Stomach (tissue), 9 donors: ENCODE data around the gene GDF15. TPM values are rescaled to one million over a fixed set of nuclear protein-coding genes. Genes with fewer than 3 reads are reported as not detected.
A peak's percentile ranks its signal among the peaks of the same experiment; 100 is the strongest.
"Not testable (repeated sequence)": the region's sequence is repeated elsewhere in the genome, so short reads cannot be mapped to it uniquely, and the experiment has no call there.

Experiments used
- DNase-seq, 2 donors: peaks; one replicate each; pipeline versions ENCODE4 v3.0.0 to v3.0.0-alpha.2; 2013 to 2019
- H3K27ac ChIP-seq, 5 donors: fragments of 200-600 bp in 4 of 5; sonication (generic) in 4 of 5; one replicate each; pipeline ENCODE4 v1.5.1; 2013 to 2019; ENCODE audit warnings: mild to moderate bottlenecking in 1 of 5, moderate library complexity in 1 of 5
- H3K27me3 ChIP-seq, 3 donors: fragments of 200-600 bp; sonication (generic); one replicate each; pipeline ENCODE4 v1.5.1; 2017 to 2019; ENCODE audit warnings: mixed run types in 1 of 3
- H3K36me3 ChIP-seq, 4 donors: fragments of 200-600 bp; sonication (generic); 1 replicate in 3 of 4; 2 replicates in 1 of 4; pipeline ENCODE4 v1.5.1; 2016 to 2019
- H3K4me1 ChIP-seq, 4 donors: fragments of 200-600 bp; sonication (generic); one replicate each; pipeline ENCODE4 v1.5.1; 2016 to 2019
- H3K4me3 ChIP-seq, 4 donors: fragments of 200-600 bp; sonication (generic) in 3 of 4; one replicate each; pipeline ENCODE4 v1.5.1; 2016 to 2019; ENCODE audit warnings: mild to moderate bottlenecking in 1 of 4
- H3K9me3 ChIP-seq, 4 donors: fragments of 200-600 bp; sonication (generic); one replicate each; pipeline ENCODE4 v1.5.1; 2016 to 2019
- CTCF ChIP-seq, 7 experiments: fragments of 450-650 bp in 4 of 7; fragments of 200-600 bp in 3 of 7; sonication (generic) in 3 of 7; IDR thresholded peaks; one replicate each; pipeline ENCODE4 v1.5.1; 2016 to 2019; ENCODE audit warnings: antibody characterized with exemption in 7 of 7, control low read depth in 2 of 7, mild to moderate bottlenecking in 1 of 7
- EP300 ChIP-seq: sonication (generic); formaldehyde crosslinking; IDR thresholded peaks from one replicate; pipeline ENCODE4 v1.6.1; 2017; ENCODE audit warnings: antibody characterized with exemption
- POLR2A ChIP-seq, 4 donors: fragments of 450-650 bp; IDR thresholded peaks; one replicate each; pipeline ENCODE4 v1.6.1; 2016; ENCODE audit warnings: antibody characterized with exemption in 4 of 4, control low read depth in 2 of 4, mild to moderate bottlenecking in 1 of 4, moderate library complexity in 1 of 4
- POLR2AphosphoS5 ChIP-seq, 3 donors: sonication (generic); formaldehyde crosslinking; IDR thresholded peaks; one replicate each; pipeline ENCODE4 v1.6.1; 2016; ENCODE audit warnings: antibody characterized with exemption in 3 of 3
- WGBS, 5 donors: extraction: QIAGEN DNeasy Blood & Tissue Kit in 3 of 5; methylation state at CpG; one replicate each; pipeline versions ENCODE4 v1.1.5 to v1.1.7; 2013 to 2018; 5-methylcytosine and 5-hydroxymethylcytosine counted together
- intact Hi-C: fragments of 100-400 bp; cut with DNase I; formaldehyde crosslinking; loops from one replicate; pipeline ENCODE4 v1.15.1; 2023; ENCODE audit warnings: low total_unique reads
- polyA plus RNA-seq, 3 donors: library from polyadenylated mRNA; stranded (reverse); fragments of 200-250 nt; gene quantifications; one replicate each; pipeline ENCODE4 v1.2.3, GENCODE V29; 2013
- total RNA-seq, 5 donors: library from RNA; depleted of rRNA; stranded (reverse); fragments of >200 nt; gene quantifications; one replicate each; pipeline versions ENCODE4 v1.1.0 to v1.2.3, GENCODE V29; 2014 to 2016
- donor health status: healthy with polysubstance abuse.
- donor health status: Bipolar disorder and iron deficiency.
- donor health status: healthy.

GDF15 gene
- total and polyA plus RNA-seq, 8 donors = 14.2 to 134 (median 45.7) TPM

- H3K4me3 ChIP-seq = peak within 1 kb of the TSS; percentile 12 to 45 (median 35)
- H3K9me3 ChIP-seq = no peaks in the 10 kb centered on the region
- no peak for TF ChIP-seq EP300
- peak in 1 of 3 donors; percentile 20 for TF ChIP-seq POLR2AphosphoS5 (IDR thresholded peaks at IDR 0.05)
- 15 to 21% (median 17%) methylated on average over 27 to 33 of the region's 33 CpGs for WGBS, 5 donors
- peak in 1 of 2 donors; percentile 66 for DNase-seq
- H3K36me3 ChIP-seq = no peaks in the 10 kb centered on the region
- intact Hi-C loops = loop anchor here (10.0 kb wide), 1 partner anchor 53 kb away; the partner anchor contains the start of gene PGPEP1
- H3K27me3 ChIP-seq = peaks cover 0 to 25% (median 7%) of the 10 kb centered on the region in 3 donors
- peak within 1 kb of the TSS in 4 of 5 donors; percentile 8 to 61 (median 42) for H3K27ac ChIP-seq
- H3K4me1 ChIP-seq = peaks cover 17 to 83% (median 48%) of the 10 kb centered on the region in 4 donors
These were observed 11.6 kb downstream of the GDF15 start, which contains the start of gene LRRC25 for GRCh38 chr19:18397242-18398202. LRRC25 (minus strand) TSS chr19:18397622; CDS start chr19:18396963, 659 bp downstream.

- Histone ChIP-seq H3K27ac (peak overlapping the region in 4 of 5 donors; percentile 24 to 65 (median 62)), H3K9me3 (no peaks in the 10 kb centered on the region), H3K4me3 (no peak overlapping the region), H3K36me3 (no peaks in the 10 kb centered on the region), H3K27me3 (peaks cover 0 to 25% (median 7%) of the 10 kb centered on the region in 3 donors), H3K4me1 (peaks cover 11 to 82% (median 37%) of the 10 kb centered on the region in 4 donors)
- peak; percentile 56 to 87 for DNase-seq
- 13 to 23% (median 17%) methylated on average over 6 of the region's 6 CpGs for WGBS, 5 donors
- TF ChIP-seq CTCF (IDR thresholded peaks at IDR 0.05) = peak in 1 of 7 experiments; percentile 15
- TF ChIP-seq EP300 = no peak
- no peak for TF ChIP-seq POLR2A (IDR thresholded peaks at IDR 0.05)
- peak; percentile 26 to 92 (median 51) for TF ChIP-seq POLR2AphosphoS5 (IDR thresholded peaks at IDR 0.05)
- intact Hi-C loops = loop anchor here (10.0 kb wide), 1 partner anchor 54 kb away; the partner anchor contains the start of gene PGPEP1
These were observed 13.1 kb downstream of the GDF15 start for GRCh38 chr19:18399008-18399407.

GRCh38 chr19:18401580-18402112, 15.7 kb downstream of the GDF15 start:
- Histone ChIP-seq H3K27ac (peak overlapping the region in 3 of 5 donors; percentile 3 to 61 (median 54)), H3K36me3 (no peaks in the 10 kb centered on the region), H3K27me3 (peaks cover 0 to 17% (median 7%) of the 10 kb centered on the region in 3 donors), H3K4me1 (peaks cover 11 to 72% (median 31%) of the 10 kb centered on the region in 4 donors), H3K4me3 (no peak overlapping the region), H3K9me3 (no peaks in the 10 kb centered on the region)
- WGBS, 5 donors = 43 to 46% (median 45%) methylated on average over 7 of the region's 7 CpGs
- peak in 1 of 2 donors; percentile 91 for DNase-seq
- no peak for TF ChIP-seq POLR2A (IDR thresholded peaks at IDR 0.05)
- no peak for TF ChIP-seq CTCF (IDR thresholded peaks at IDR 0.05)
- TF ChIP-seq POLR2AphosphoS5 (IDR thresholded peaks at IDR 0.05) = no peak
- no peak for TF ChIP-seq EP300
- intact Hi-C loops = no loop called here

- Histone ChIP-seq H3K27ac (peak overlapping the region in 4 of 5 donors; percentile 3 to 61 (median 40)), H3K4me1 (peaks cover 4 to 62% (median 21%) of the 10 kb centered on the region in 4 donors)
- WGBS, 5 donors = 43 to 74% (median 50%) methylated on average over 18 of the region's 18 CpGs
- DNase-seq, H3K27me3 ChIP-seq, H3K36me3 ChIP-seq, intact Hi-C loops, H3K9me3 ChIP-seq, H3K4me3 ChIP-seq: not testable (repeated sequence)
These were observed 16.7 kb downstream of the GDF15 start for GRCh38 chr19:18402455-18403248.

GRCh38 chr19:18405754-18406153, 19.8 kb downstream of the GDF15 start:
- intact Hi-C loops, H3K4me3 ChIP-seq, H3K27ac ChIP-seq, H3K36me3 ChIP-seq, DNase-seq, H3K27me3 ChIP-seq, H3K9me3 ChIP-seq: not testable (repeated sequence)
- peaks cover 0 to 48% (median 8%) of the 10 kb centered on the region in 4 donors for H3K4me1 ChIP-seq
- 87 to 92% (median 90%) methylated on average over 10 to 11 of the region's 11 CpGs for WGBS, 5 donors
